ENCODE measurements around the gene CLEC1A. TPM values are rescaled to one million over a fixed set of nuclear protein-coding genes. Genes with fewer than 3 reads are reported as not detected.

The CLEC1A gene
- polyA plus RNA-seq, 1 of the 3 experiments (the other 2 are of a cell fraction): not detected

DNA sequence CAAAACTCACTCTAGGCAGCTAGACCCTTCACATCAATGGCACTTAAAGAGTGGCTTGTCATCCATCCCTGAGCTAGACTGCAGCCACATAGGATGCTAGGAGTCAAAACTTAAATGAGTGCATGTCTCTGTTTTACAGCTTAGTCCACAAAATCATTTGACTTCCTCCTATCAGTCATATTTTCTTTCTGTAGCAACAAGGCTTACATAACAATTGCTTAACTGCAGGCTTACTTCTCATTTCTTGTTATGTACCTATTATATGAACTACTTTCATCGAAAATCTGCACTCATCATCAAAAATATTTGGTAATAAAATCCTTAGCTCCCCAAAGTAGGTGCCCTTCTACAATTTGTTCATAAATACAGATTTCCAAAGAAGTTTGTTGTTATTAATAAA lies 30.1 kb downstream of the CLEC1A start:
- H2AFZ ChIP-seq (ENCODE audit: low read depth): 0 out of 2 replicates have a peak overlapping the region, but pooled peaks have one; percentile 21
- H3K27ac ChIP-seq (ENCODE audit: low read depth in 2 of 2, low read length in 1 of 2): no peak overlapping the region
- no peaks in the 10 kb centered on the region for H3K79me2 ChIP-seq (ENCODE audit: insufficient read depth)
- H3K36me3 ChIP-seq (replicated peaks in 1 of 2; ENCODE audit: control insufficient read depth in 1 of 2, insufficient read depth in 2 of 2, low read length in 1 of 2): no peaks in the 10 kb centered on the region
- H3K4me1 ChIP-seq (ENCODE audit: control insufficient read depth in 1 of 2, insufficient read depth in 2 of 2, low read depth in 1 of 2, low read length in 1 of 2): no peaks in the 10 kb centered on the region; a peak in 1 of 4 replicates
- TF ChIP-seq POLR2AphosphoS5 (IDR thresholded peaks at IDR 0.05; ENCODE audit: low read depth, low read length): no peak
- no peak for TF ChIP-seq RXRA (IDR thresholded peaks at IDR 0.05; ENCODE audit: borderline replicate concordance, low read depth)
- no peak for TF ChIP-seq RAD21 (IDR thresholded peaks at IDR 0.05; ENCODE audit: low read length)
- TF ChIP-seq SIN3A (IDR thresholded peaks at IDR 0.05; ENCODE audit: borderline replicate concordance, low read depth, low read length): no peak
- no peak for TF ChIP-seq GABPA (IDR thresholded peaks at IDR 0.05; ENCODE audit: low read depth)
- no peaks in the 10 kb centered on the region for H3K9me2 ChIP-seq
- no peak overlapping the region for H3K4me3 ChIP-seq (ENCODE audit: low read depth in 2 of 2, low read length in 1 of 2)
- no peak for DNase-seq
- no peaks in the 10 kb centered on the region; the same call in 1 of the 2 replicates for H3K27me3 ChIP-seq (ENCODE audit: insufficient read depth)
- no peaks in the 10 kb centered on the region for H3K9me3 ChIP-seq
- H3K9ac ChIP-seq: no peak overlapping the region
- CTCF ChIA-PET: no interaction called here
- no peak overlapping the region for H3K4me2 ChIP-seq
- WGBS (ENCODE audit: low lambda C conversion rate): 3% methylated on average over 1 of the region's 1 CpG
- no peaks in the 10 kb centered on the region for H4K20me1 ChIP-seq (ENCODE audit: insufficient read depth)
- POLR2A ChIA-PET: no interaction called here
- no peaks in the 10 kb centered on the region for H3F3A ChIP-seq (replicated peaks; ENCODE audit: insufficient read depth)

DNA sequence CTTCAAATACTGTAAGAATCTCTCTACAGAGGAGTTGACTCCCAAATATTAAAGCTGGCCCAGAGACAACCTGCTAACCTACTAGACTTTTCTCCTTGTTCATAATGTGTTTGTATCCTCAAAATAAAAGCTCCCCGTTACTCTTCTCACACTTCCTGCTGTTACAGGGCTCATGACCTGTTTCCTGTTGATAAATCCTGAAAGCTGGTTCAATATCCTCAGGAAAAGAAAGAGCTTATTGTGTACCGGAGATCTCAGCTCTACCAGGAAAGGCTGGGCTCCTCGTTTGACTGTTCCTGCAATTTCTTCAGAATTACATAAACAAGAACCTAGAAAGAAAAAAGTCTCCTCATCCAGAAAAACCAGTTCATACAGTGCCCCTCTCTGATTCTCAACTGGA lies 30.8 kb downstream of the CLEC1A start:
- TF ChIP-seq JUND (IDR thresholded peaks at IDR 0.05) (no peak), MEF2A (IDR thresholded peaks at IDR 0.05; ENCODE audit: borderline replicate concordance, low read depth) (no peak), MXI1 (IDR thresholded peaks at IDR 0.05; ENCODE audit: low read depth, low read length) (no peak), NRF1 (IDR thresholded peaks at IDR 0.05; ENCODE audit: low read depth, low read length) (no peak), RAD21 (IDR thresholded peaks at IDR 0.05; ENCODE audit: low read length) (no peak), EP300 (IDR thresholded peaks at IDR 0.05; ENCODE audit: borderline replicate concordance in 1 of 2, low read depth in 1 of 2, low read length in 1 of 2) (no peak), POLR2AphosphoS5 (IDR thresholded peaks at IDR 0.05; ENCODE audit: low read depth, low read length) (no peak), NFIC (IDR thresholded peaks at IDR 0.05; ENCODE audit: borderline replicate concordance) (no peak), RFX5 (IDR thresholded peaks at IDR 0.05; ENCODE audit: low read length) (no peak), TAF1 (IDR thresholded peaks at IDR 0.05; ENCODE audit: borderline replicate concordance, low read depth, low read length) (no peak), GABPA (IDR thresholded peaks at IDR 0.05; ENCODE audit: low read depth) (no peak), ELF1 (IDR thresholded peaks at IDR 0.05) (no peak), RXRA (IDR thresholded peaks at IDR 0.05; ENCODE audit: borderline replicate concordance, low read depth) (no peak), CHD2 (IDR thresholded peaks at IDR 0.05; ENCODE audit: low read length, partially characterized antibody) (no peak), TCF12 (IDR thresholded peaks at IDR 0.05) (no peak), SMC3 (IDR thresholded peaks at IDR 0.05; ENCODE audit: low read depth, low read length) (no peak)
- TF ChIP-seq, protein P1, sequence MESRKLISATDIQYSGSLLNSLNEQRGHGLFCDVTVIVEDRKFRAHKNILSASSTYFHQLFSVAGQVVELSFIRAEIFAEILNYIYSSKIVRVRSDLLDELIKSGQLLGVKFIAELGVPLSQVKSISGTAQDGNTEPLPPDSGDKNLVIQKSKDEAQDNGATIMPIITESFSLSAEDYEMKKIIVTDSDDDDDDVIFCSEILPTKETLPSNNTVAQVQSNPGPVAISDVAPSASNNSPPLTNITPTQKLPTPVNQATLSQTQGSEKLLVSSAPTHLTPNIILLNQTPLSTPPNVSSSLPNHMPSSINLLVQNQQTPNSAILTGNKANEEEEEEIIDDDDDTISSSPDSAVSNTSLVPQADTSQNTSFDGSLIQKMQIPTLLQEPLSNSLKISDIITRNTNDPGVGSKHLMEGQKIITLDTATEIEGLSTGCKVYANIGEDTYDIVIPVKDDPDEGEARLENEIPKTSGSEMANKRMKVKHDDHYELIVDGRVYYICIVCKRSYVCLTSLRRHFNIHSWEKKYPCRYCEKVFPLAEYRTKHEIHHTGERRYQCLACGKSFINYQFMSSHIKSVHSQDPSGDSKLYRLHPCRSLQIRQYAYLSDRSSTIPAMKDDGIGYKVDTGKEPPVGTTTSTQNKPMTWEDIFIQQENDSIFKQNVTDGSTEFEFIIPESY (IDR thresholded peaks at IDR 0.05; ENCODE audit: borderline replicate concordance, low read depth): no peak
- TF ChIP-seq, protein P2, sequence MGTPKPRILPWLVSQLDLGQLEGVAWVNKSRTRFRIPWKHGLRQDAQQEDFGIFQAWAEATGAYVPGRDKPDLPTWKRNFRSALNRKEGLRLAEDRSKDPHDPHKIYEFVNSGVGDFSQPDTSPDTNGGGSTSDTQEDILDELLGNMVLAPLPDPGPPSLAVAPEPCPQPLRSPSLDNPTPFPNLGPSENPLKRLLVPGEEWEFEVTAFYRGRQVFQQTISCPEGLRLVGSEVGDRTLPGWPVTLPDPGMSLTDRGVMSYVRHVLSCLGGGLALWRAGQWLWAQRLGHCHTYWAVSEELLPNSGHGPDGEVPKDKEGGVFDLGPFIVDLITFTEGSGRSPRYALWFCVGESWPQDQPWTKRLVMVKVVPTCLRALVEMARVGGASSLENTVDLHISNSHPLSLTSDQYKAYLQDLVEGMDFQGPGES (IDR thresholded peaks at IDR 0.05; ENCODE audit: low read depth, low read length): no peak
- H3K4me2 ChIP-seq: no peak overlapping the region
- H3K36me3 ChIP-seq (replicated peaks in 1 of 2; ENCODE audit: control insufficient read depth in 1 of 2, insufficient read depth in 2 of 2, low read length in 1 of 2): no peaks in the 10 kb centered on the region
- H3K9me3 ChIP-seq: no peaks in the 10 kb centered on the region
- WGBS (ENCODE audit: low lambda C conversion rate): 2% methylated on average over 3 of the region's 3 CpGs
- H4K20me1 ChIP-seq (ENCODE audit: insufficient read depth): no peaks in the 10 kb centered on the region
- no peak overlapping the region for H2AFZ ChIP-seq (ENCODE audit: low read depth)
- no peak overlapping the region for H3K9ac ChIP-seq
- H3F3A ChIP-seq (replicated peaks; ENCODE audit: insufficient read depth): no peaks in the 10 kb centered on the region
- CTCF ChIA-PET: no interaction called here
- H3K4me1 ChIP-seq (ENCODE audit: control insufficient read depth in 1 of 2, insufficient read depth in 2 of 2, low read depth in 1 of 2, low read length in 1 of 2): no peaks in the 10 kb centered on the region; a peak in 1 of 4 replicates
- POLR2A ChIA-PET: no interaction called here
- no peaks in the 10 kb centered on the region for H3K9me2 ChIP-seq
- no peaks in the 10 kb centered on the region; the same call in 1 of the 2 replicates for H3K27me3 ChIP-seq (ENCODE audit: insufficient read depth)
- no peak overlapping the region for H3K4me3 ChIP-seq (ENCODE audit: low read depth in 2 of 2, low read length in 1 of 2)
- H3K27ac ChIP-seq (ENCODE audit: low read depth in 2 of 2, low read length in 1 of 2): no peak overlapping the region
- no peak for DNase-seq
- H3K79me2 ChIP-seq (ENCODE audit: insufficient read depth): no peaks in the 10 kb centered on the region
